ENCODE measurements around the gene LRCH4. TPM values are rescaled to one million over a fixed set of nuclear protein-coding genes. Genes with fewer than 3 reads are reported as not detected.

The LRCH4 gene
- total and polyA plus RNA-seq, 2 of the 13 experiments (the other 11 are each of a cell fraction or from before 2014, with no cell fraction given) = 7.0 to 9.3 TPM

- TF ChIP-seq ZNF275 (CRISPR knock-in tag; IDR thresholded peaks at IDR 0.05; ENCODE audit: borderline replicate concordance) (no peak), ZNF354B (CRISPR knock-in tag; IDR thresholded peaks at IDR 0.05) (no peak; the same call in 1 of the 2 replicates), NCOA2 (CRISPR knock-in tag; IDR thresholded peaks at IDR 0.05) (no peak), HDAC1 (CRISPR knock-in tag; IDR thresholded peaks at IDR 0.05) (no peak; the same call in 1 of the 2 replicates), MAFF (IDR thresholded peaks at IDR 0.05; ENCODE audit: low read depth, low read length) (no peak), ZNF687 (CRISPR knock-in tag; IDR thresholded peaks at IDR 0.05) (peak; percentile 67), SETDB1 (CRISPR knock-in tag; IDR thresholded peaks at IDR 0.05; ENCODE audit: borderline replicate concordance) (no peak), ZNF34 (CRISPR knock-in tag; IDR thresholded peaks at IDR 0.05; ENCODE audit: borderline replicate concordance) (no peak), ISX (CRISPR knock-in tag; conservative IDR thresholded peaks at IDR 0.05) (no peak), GATA4 (IDR thresholded peaks at IDR 0.05; ENCODE audit: borderline replicate concordance, low read depth) (no peak; the same call in 1 of the 2 replicates), SNAPC2 (CRISPR knock-in tag; IDR thresholded peaks at IDR 0.05) (no peak), ZNF749 (CRISPR knock-in tag; IDR thresholded peaks at IDR 0.05; ENCODE audit: borderline replicate concordance) (0 out of 2 replicates have a peak, but pooled peaks have one; percentile 51), ZNF740 (CRISPR knock-in tag; IDR thresholded peaks at IDR 0.05) (peak; percentile 87), POLR2G (IDR thresholded peaks at IDR 0.05; ENCODE audit: low read depth, low read length) (peak; percentile 69), RBM22 (optimal IDR thresholded peaks at IDR 0.05; ENCODE audit: low read length) (peak; percentile 91), ZNF235 (CRISPR knock-in tag; IDR thresholded peaks at IDR 0.05; ENCODE audit: borderline replicate concordance) (0 out of 2 replicates have a peak, but pooled peaks have one; percentile 46), XBP1 (CRISPR knock-in tag; IDR thresholded peaks at IDR 0.05) (no peak), HHEX (CRISPR knock-in tag; IDR thresholded peaks at IDR 0.05) (no peak), NR1H2 (CRISPR knock-in tag; IDR thresholded peaks at IDR 0.05; ENCODE audit: borderline replicate concordance, low read depth) (no peak), SMYD3 (CRISPR knock-in tag; IDR thresholded peaks at IDR 0.05) (peak; percentile 49; the same call in 1 of the 2 replicates), ZC3H4 (CRISPR knock-in tag; IDR thresholded peaks at IDR 0.05; ENCODE audit: borderline replicate concordance) (0 out of 2 replicates have a peak, but pooled peaks have one; percentile 61), JUNB (CRISPR knock-in tag; IDR thresholded peaks at IDR 0.05; ENCODE audit: borderline replicate concordance) (no peak), MYNN (CRISPR knock-in tag; IDR thresholded peaks at IDR 0.05; ENCODE audit: low read depth) (no peak), KLF15 (CRISPR knock-in tag; IDR thresholded peaks at IDR 0.05; ENCODE audit: borderline replicate concordance) (0 out of 2 replicates have a peak, but pooled peaks have one; percentile 27), AGO1 (IDR thresholded peaks at IDR 0.05; ENCODE audit: low read depth, low read length, poor library complexity, severe bottlenecking) (peak; percentile 100)
Observed at GRCh38 chr7:100570954-100571828, 14.7 kb downstream of the LRCH4 start (continued).

Measured in HepG2 (cell line).